HEK293 (cell line): ENCODE measurements around the gene TTLL7.

Experiments
- CTCF ChIA-PET: fragments of 350-600 bp; formaldehyde crosslinking; extraction: SDS; loops from one replicate; lab custom pipeline; 2021; ENCODE audit warnings: antibody characterized with exemption; lab: Yijun Ruan, JAX
- POLR2A ChIA-PET: fragments of 300-600 bp; formaldehyde crosslinking; extraction: SDS; loops from one replicate; lab custom pipeline; 2020; ENCODE audit warnings: antibody characterized with exemption, inconsistent platforms; lab: Yijun Ruan, JAX
- H3K27ac ChIP-seq: fragments of 200-500 bp; sonication (Bioruptor generic); 2 replicates; pipeline ENCODE4 v1.5.1; 2014; ENCODE audit warnings: low read depth, low read length, control low read depth, inconsistent platforms; ENCODE audit errors: extremely low read depth
- H3K36me3 ChIP-seq, 2 experiments: fragments of 200-500 bp in 1 of 2; sonication (Bioruptor generic) in 1 of 2; 1 replicate in 1 of 2; 2 replicates in 1 of 2; pipeline ENCODE4 v1.5.1; 2014 to 2017; ENCODE audit warnings: inconsistent platforms in 2 of 2, low read length in 2 of 2; ENCODE audit not compliant: control insufficient read depth in 2 of 2, insufficient read depth in 1 of 2
- H3K4me1 ChIP-seq: fragments of 200-500 bp; sonication (Bioruptor generic); 2 replicates; pipeline ENCODE4 v1.5.1; 2014; ENCODE audit warnings: mild to moderate bottlenecking, low read length, inconsistent platforms; ENCODE audit not compliant: control insufficient read depth, insufficient read depth
- H3K4me3 ChIP-seq: 2 replicates; pipeline ENCODE4 v1.5.1; 2011; ENCODE audit warnings: low read depth, mild to moderate bottlenecking, control low read depth, low read length, moderate library complexity
- H3K9me3 ChIP-seq: fragments of 200-500 bp; sonication (Bioruptor generic); 2 replicates; pipeline ENCODE4 v1.5.1; 2014; ENCODE audit warnings: low read depth, low read length, inconsistent platforms; ENCODE audit not compliant: control insufficient read depth, insufficient read depth
- GLIS2 ChIP-seq: fragments of 450-650 bp; formaldehyde crosslinking; IDR thresholded peaks from 2 replicates; pipeline ENCODE4 v1.5.1; 2016; ENCODE audit warnings: missing biosample characterization, missing genetic modification characterization
- REST ChIP-seq: fragments of 450-650 bp; formaldehyde crosslinking; IDR thresholded peaks from 2 replicates; pipeline ENCODE4 v1.5.1; 2016; ENCODE audit warnings: missing biosample characterization, missing genetic modification characterization
- SETDB1 ChIP-seq: IDR thresholded peaks from one replicate; pipeline ENCODE4 v1.6.1; 2017; ENCODE audit warnings: mild to moderate bottlenecking, low read length, moderate library complexity, mixed read lengths; ENCODE audit not compliant: insufficient read length
- TSHZ1 ChIP-seq: fragments of 450-650 bp; formaldehyde crosslinking; IDR thresholded peaks from 2 replicates; pipeline ENCODE4 v1.5.1; 2016; ENCODE audit warnings: missing biosample characterization, missing genetic modification characterization, borderline replicate concordance
- ZNF138 ChIP-seq: fragments of 450-650 bp; formaldehyde crosslinking; IDR thresholded peaks from 2 replicates; pipeline ENCODE4 v1.5.1; 2016; ENCODE audit warnings: missing biosample characterization, missing genetic modification characterization, borderline replicate concordance
- ZNF175 ChIP-seq: fragments of 450-650 bp; formaldehyde crosslinking; IDR thresholded peaks from 2 replicates; pipeline ENCODE4 v1.5.1; 2016; ENCODE audit warnings: missing biosample characterization, missing genetic modification characterization
- ZNF18 ChIP-seq: fragments of 450-650 bp; formaldehyde crosslinking; IDR thresholded peaks from 2 replicates; pipeline ENCODE4 v1.5.1; 2016; ENCODE audit warnings: missing biosample characterization, missing genetic modification characterization
- ZNF19 ChIP-seq: fragments of 450-650 bp; formaldehyde crosslinking; IDR thresholded peaks from 2 replicates; pipeline ENCODE4; 2016; ENCODE audit warnings: missing biosample characterization, missing genetic modification characterization, low read depth
- ZNF350 ChIP-seq: fragments of 450-650 bp; formaldehyde crosslinking; IDR thresholded peaks from 2 replicates; pipeline ENCODE4 v1.5.0; 2017; ENCODE audit warnings: missing biosample characterization, mild to moderate bottlenecking, missing genetic modification characterization
- ZNF366 ChIP-seq: fragments of 450-650 bp; formaldehyde crosslinking; conservative IDR thresholded peaks from 2 replicates; pipeline ENCODE4 v1.5.1; 2016; ENCODE audit warnings: missing biosample characterization, missing genetic modification characterization
- ZNF398 ChIP-seq: fragments of 450-650 bp; formaldehyde crosslinking; IDR thresholded peaks from 2 replicates; pipeline ENCODE4 v1.5.1; 2017; ENCODE audit warnings: missing biosample characterization, missing genetic modification characterization
- ZNF580 ChIP-seq: fragments of 450-650 bp; formaldehyde crosslinking; IDR thresholded peaks from 2 replicates; pipeline ENCODE4 v1.5.1; 2016; ENCODE audit warnings: missing biosample characterization, missing genetic modification characterization
- ZNF600 ChIP-seq: fragments of 450-650 bp; formaldehyde crosslinking; IDR thresholded peaks from 2 replicates; pipeline ENCODE4 v1.5.1; 2016; ENCODE audit warnings: missing biosample characterization, missing genetic modification characterization

Gene TTLL7

GRCh38 chr1:83822208-83822607 lies 176.7 kb downstream of the TTLL7 start (continued):
- TF ChIP-seq REST (tag by site-specific recombination): no peak

GRCh38 chr1:83819436-83819835 lies 179.5 kb downstream of the TTLL7 start:
- no peak overlapping the region for H3K4me3 ChIP-seq
- TF ChIP-seq ZNF138 (tag by site-specific recombination): no peak
- no peak for TF ChIP-seq ZNF19 (tag by site-specific recombination)
- TF ChIP-seq ZNF175 (tag by site-specific recombination): no peak
- no peak for TF ChIP-seq ZNF600 (tag by site-specific recombination)
- no peak for TF ChIP-seq TSHZ1 (tag by site-specific recombination)
- TF ChIP-seq ZNF18: no peak
- TF ChIP-seq SETDB1: peak; percentile 7
- no peak for TF ChIP-seq ZNF580 (tag by site-specific recombination)
- no peaks in the 10 kb centered on the region for H3K9me3 ChIP-seq
- ChIA-PET CTCF (no interaction called here), POLR2A (no interaction called here)
- no peak overlapping the region for H3K27ac ChIP-seq
- H3K36me3 ChIP-seq: no peaks in the 10 kb centered on the region
- no peaks in the 10 kb centered on the region for H3K4me1 ChIP-seq

GRCh38 chr1:83818916-83819315 lies 180.0 kb downstream of the TTLL7 start:
- Histone ChIP-seq H3K27ac (no peak overlapping the region), H3K36me3 (no peaks in the 10 kb centered on the region), H3K4me1 (no peaks in the 10 kb centered on the region), H3K4me3 (no peak overlapping the region), H3K9me3 (no peaks in the 10 kb centered on the region)
- no peak for TF ChIP-seq ZNF366 (tag by site-specific recombination)
- peak; percentile 69 for TF ChIP-seq SETDB1
- TF ChIP-seq ZNF350 (tag by site-specific recombination): no peak
- no peak for TF ChIP-seq GLIS2 (tag by site-specific recombination)
- TF ChIP-seq ZNF398 (tag by site-specific recombination): no peak
- ChIA-PET CTCF (no interaction called here), POLR2A (no interaction called here)
